Stimulated activated naive CD4-positive, alpha-beta T cell (primary cell): ENCODE results near the gene ZCCHC24.

Source experiments
- DNase-seq, 6 experiments: peaks; one replicate each; lab custom pipeline; 2025; lab: John Stamatoyannopoulos, UW

ZCCHC24 gene

GRCh38 chr10:79399223-79399831 is 46.1 kb downstream of the ZCCHC24 start:
- DNase-seq = no peak

- no peak for DNase-seq
These were observed 46.8 kb downstream of the ZCCHC24 start for GRCh38 chr10:79398642-79399041.

- DNase-seq = no peak
These were observed 47.7 kb downstream of the ZCCHC24 start for GRCh38 chr10:79397575-79398303.

GRCh38 chr10:79397051-79397450 is 48.4 kb downstream of the ZCCHC24 start:
- no peak for DNase-seq

- DNase-seq = no peak
These were observed 48.9 kb downstream of the ZCCHC24 start for GRCh38 chr10:79396520-79396919.

- DNase-seq = no peak
These were observed 50.8 kb downstream of the ZCCHC24 start for GRCh38 chr10:79394664-79395063.

- DNase-seq = no peak
These were observed 51.4 kb downstream of the ZCCHC24 start for GRCh38 chr10:79393924-79394610.

- DNase-seq = no peak
These were observed 52.1 kb downstream of the ZCCHC24 start for GRCh38 chr10:79393221-79393923.

GRCh38 chr10:79392506-79393176 is 52.8 kb downstream of the ZCCHC24 start:
- DNase-seq = no peak

- DNase-seq = no peak
These were observed 53.4 kb downstream of the ZCCHC24 start for GRCh38 chr10:79392020-79392398.

GRCh38 chr10:79391231-79392019 is 54.0 kb downstream of the ZCCHC24 start:
- no peak for DNase-seq

- no peak for DNase-seq
These were observed 54.7 kb downstream of the ZCCHC24 start for GRCh38 chr10:79390551-79391229.

GRCh38 chr10:79390057-79390456 is 55.4 kb downstream of the ZCCHC24 start:
- no peak for DNase-seq

- no peak for DNase-seq
These were observed 57.2 kb downstream of the ZCCHC24 start for GRCh38 chr10:79387974-79388850.

GRCh38 chr10:79387466-79387973 is 57.9 kb downstream of the ZCCHC24 start:
- DNase-seq = no peak

GRCh38 chr10:79386637-79387465 is 58.6 kb downstream of the ZCCHC24 start:
- no peak for DNase-seq

- DNase-seq = no peak
These were observed 59.5 kb downstream of the ZCCHC24 start for GRCh38 chr10:79385804-79386531.

- DNase-seq = no peak
These were observed 60.0 kb downstream of the ZCCHC24 start for GRCh38 chr10:79385392-79385795.
